ENCODE results near the gene SPOUT1.

Gene SPOUT1

DNA sequence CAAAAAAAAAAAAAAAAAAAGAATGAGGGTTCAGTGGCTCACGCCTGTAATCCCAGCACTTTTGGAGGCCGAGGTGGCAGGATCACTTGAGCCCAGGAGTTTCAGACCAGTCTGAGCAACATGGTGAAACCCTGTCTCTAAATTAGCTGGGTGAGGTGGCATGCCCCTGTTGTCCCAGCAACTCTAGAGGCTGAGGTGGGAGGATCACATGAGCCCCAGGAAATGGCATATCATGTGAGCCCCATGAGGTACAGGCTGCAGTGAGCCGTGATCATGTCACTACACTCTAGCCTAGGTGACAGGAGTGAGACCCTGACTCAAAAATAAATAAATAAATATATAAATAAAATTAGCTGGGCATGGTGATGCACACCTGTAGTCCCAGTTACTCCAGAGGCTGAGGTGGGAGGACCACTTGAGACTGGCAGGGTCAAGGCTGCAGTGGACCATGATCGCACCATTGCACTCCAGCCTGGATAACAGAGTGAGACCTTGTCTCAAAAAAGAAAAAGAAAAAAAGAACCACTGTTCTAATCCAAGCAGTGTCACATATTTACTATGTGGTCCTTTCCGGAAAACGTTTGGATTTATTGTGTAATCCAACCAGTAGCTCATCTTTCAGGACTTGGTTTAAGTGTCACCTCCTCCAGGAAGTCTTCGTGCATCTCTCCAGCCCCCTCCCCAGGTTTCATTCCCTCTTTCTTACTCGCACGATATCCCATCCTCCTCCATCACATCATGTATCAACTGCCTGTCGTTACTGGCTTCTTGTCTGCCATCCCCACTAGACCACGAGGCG lies 12.3 kb upstream of the SPOUT1 start:
- TF ChIP-seq, protein P1, sequence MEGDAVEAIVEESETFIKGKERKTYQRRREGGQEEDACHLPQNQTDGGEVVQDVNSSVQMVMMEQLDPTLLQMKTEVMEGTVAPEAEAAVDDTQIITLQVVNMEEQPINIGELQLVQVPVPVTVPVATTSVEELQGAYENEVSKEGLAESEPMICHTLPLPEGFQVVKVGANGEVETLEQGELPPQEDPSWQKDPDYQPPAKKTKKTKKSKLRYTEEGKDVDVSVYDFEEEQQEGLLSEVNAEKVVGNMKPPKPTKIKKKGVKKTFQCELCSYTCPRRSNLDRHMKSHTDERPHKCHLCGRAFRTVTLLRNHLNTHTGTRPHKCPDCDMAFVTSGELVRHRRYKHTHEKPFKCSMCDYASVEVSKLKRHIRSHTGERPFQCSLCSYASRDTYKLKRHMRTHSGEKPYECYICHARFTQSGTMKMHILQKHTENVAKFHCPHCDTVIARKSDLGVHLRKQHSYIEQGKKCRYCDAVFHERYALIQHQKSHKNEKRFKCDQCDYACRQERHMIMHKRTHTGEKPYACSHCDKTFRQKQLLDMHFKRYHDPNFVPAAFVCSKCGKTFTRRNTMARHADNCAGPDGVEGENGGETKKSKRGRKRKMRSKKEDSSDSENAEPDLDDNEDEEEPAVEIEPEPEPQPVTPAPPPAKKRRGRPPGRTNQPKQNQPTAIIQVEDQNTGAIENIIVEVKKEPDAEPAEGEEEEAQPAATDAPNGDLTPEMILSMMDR (IDR thresholded peaks at IDR 0.05; ENCODE audit: insufficient read depth, low read depth, low read length, missing control alignments), result no peak
- DNase-seq (ENCODE audit: low read depth), result no peak
- no peak overlapping the region for H3K4me3 ChIP-seq (ENCODE audit: low read length)

DNA sequence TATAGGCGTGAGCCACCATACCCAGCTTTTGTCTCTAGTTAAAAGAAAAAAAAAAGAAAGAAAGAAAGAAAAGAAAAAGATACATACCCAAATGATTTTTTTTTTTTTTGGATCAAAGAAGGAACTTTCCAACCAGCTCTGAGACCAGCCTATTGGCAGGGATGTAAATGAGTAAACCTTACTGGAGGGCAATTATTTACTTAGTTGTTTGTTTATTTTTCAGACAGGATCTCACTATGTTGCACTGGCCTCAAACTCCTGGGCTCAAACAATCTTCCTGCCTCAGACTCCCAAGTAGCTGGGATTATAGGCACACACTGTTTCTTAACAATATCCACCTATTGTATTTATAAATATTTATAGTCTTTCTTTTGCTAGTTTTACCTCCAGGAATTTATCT lies 10.9 kb upstream of the SPOUT1 start:
- TF ChIP-seq, protein P1 (IDR thresholded peaks at IDR 0.05; ENCODE audit: insufficient read depth, low read depth, low read length, missing control alignments), result no peak
- DNase-seq (ENCODE audit: low read depth), result no peak
- H3K4me3 ChIP-seq (ENCODE audit: low read length), result no peak overlapping the region

DNA sequence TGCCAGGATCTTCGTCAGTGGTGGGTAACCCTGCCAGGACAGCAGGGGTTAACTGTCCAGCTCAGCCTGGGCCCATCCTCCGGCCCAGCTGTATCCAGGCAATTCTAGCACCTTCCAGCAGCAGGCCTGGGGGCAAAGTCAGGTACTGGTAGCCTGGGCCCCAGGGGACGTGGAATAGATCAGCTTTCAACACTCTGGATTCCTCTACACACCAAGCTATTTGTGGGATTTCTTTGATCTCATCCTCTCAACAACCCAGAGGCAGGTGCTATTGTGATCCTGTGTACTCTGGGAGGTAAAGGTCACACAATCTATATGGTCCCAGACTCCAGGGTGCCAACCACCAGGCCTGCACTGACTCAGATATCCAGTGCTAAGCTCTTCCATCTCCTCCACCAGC lies 8.7 kb upstream of the SPOUT1 start:
- H3K4me3 ChIP-seq (ENCODE audit: low read length), result no peak overlapping the region
- DNase-seq (ENCODE audit: low read depth), result no peak
- TF ChIP-seq, protein P1 (IDR thresholded peaks at IDR 0.05; ENCODE audit: insufficient read depth, low read depth, low read length, missing control alignments), result no peak

DNA sequence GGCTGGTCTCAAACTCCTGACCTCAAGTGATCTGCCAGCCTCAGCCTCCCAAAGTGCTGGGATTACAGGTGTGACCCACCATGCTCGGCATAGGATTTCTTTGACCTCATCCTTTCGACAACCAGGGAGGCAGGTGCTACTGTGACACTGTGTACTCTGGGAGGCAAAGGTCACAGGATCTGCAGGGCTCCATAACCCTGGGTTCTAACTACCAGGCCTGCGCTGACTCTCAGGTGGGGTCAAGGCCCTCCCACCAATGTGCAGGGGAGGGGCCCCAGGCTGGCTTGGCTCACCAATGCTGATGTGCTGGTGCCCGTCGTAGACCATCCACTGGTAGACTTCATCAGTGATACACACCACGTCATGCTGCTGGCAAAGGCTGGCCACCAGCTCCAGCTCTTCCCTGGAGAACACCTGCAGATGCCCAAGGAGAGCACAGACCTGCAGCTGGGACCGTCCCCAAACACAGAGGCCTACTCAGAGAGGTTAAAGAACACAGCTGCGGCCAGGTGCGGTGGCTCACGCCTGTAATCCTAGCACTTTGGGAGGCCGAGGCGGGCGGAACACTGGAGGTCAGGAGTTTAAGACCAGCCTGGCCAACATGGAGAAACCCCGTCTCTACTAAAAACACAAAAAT lies 7.0 kb upstream of the SPOUT1 start:
- TF ChIP-seq, protein P1 (IDR thresholded peaks at IDR 0.05; ENCODE audit: insufficient read depth, low read depth, low read length, missing control alignments), result no peak
- H3K4me3 ChIP-seq (ENCODE audit: low read length), result no peak overlapping the region
- DNase-seq (ENCODE audit: low read depth), result no peak

DNA sequence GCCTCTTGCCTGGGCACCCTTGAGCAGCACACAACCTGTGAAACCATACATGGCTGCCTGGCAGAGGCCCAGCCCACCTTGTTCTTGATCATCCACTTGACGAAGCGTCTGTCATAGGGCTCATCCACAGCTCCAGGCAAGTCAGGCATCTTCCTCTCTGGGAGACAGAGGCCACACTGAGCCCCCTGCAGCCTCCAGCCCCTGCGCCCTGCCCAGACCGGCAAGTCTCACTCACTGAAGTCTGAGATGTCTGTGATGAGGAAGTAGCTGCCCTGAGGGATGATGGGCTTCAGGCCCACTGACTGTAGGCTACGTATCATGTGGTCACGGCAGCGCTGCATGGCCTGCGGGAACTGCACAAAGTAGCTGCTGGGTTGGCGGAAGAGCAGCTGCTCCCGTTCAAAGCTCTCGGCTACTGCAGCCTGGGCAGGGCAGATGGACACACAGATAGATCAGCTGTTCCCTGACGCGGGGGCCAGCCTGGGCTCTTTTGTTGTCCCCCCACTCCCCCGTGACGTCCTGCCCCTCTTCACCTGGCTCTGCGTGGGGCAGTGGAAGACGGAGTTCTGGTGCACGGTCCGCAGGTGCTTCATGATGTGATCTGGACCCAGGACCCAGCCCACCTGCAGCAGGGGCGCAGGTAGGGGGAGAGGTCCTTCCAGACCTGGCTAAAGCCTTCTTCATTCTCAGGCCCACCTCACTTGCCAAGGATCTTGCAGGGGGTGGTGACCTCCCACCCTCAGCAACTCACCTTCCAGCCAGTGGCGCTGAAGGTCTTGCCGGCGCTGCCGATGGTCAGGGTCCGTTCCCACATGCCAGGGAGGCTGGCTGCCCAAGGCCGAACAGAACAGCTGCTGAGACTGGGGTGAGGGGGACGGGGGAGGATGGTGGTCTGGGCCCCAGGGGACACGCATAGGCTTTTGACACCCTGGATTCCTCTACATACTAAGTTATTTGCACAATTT lies 5.9 kb upstream of the SPOUT1 start:
- no peak for DNase-seq (ENCODE audit: low read depth)
- H3K4me3 ChIP-seq (ENCODE audit: low read length), result no peak overlapping the region
- TF ChIP-seq, protein P1 (IDR thresholded peaks at IDR 0.05; ENCODE audit: insufficient read depth, low read depth, low read length, missing control alignments), result no peak

DNA sequence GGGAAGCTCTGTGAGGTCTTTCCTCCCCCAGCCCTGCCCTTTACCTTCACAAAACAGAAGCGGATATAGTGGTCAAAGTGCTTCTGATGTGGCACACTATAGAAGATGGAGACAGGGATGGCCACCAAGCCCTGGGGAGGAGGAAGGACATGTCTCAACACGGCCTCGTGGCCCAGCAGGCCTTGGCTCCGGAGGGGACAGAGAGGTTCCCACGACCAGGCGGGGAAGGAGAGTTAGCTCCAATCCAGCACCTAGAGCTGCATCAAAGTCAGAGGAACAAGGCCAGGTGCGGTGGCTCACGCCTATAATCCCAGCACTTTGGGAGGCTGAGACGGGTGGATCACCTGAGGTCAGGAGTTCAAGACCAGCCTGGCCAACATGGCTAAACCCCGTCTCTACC lies 4.1 kb upstream of the SPOUT1 start:
- no peak for DNase-seq (ENCODE audit: low read depth)
- no peak overlapping the region for H3K4me3 ChIP-seq (ENCODE audit: low read length)
- TF ChIP-seq, protein P1 (IDR thresholded peaks at IDR 0.05; ENCODE audit: insufficient read depth, low read depth, low read length, missing control alignments), result no peak

Data from epithelial cell of esophagus (primary cell).